Endometrium (tissue), 2 donors: ENCODE measurements around the gene ADAM33.
A peak's percentile ranks its signal among the peaks of the same experiment; 100 is the strongest.

Experiments used
- FAIRE-seq: peaks from 2 replicates; lab custom pipeline; 2012; peaks lifted over from hg19 to GRCh38; lab: Jason Lieb, UNC
- donor health status: control.
- donor health status: control.

The ADAM33 gene, protein sequence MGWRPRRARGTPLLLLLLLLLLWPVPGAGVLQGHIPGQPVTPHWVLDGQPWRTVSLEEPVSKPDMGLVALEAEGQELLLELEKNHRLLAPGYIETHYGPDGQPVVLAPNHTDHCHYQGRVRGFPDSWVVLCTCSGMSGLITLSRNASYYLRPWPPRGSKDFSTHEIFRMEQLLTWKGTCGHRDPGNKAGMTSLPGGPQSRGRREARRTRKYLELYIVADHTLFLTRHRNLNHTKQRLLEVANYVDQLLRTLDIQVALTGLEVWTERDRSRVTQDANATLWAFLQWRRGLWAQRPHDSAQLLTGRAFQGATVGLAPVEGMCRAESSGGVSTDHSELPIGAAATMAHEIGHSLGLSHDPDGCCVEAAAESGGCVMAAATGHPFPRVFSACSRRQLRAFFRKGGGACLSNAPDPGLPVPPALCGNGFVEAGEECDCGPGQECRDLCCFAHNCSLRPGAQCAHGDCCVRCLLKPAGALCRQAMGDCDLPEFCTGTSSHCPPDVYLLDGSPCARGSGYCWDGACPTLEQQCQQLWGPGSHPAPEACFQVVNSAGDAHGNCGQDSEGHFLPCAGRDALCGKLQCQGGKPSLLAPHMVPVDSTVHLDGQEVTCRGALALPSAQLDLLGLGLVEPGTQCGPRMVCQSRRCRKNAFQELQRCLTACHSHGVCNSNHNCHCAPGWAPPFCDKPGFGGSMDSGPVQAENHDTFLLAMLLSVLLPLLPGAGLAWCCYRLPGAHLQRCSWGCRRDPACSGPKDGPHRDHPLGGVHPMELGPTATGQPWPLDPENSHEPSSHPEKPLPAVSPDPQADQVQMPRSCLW

DNA sequence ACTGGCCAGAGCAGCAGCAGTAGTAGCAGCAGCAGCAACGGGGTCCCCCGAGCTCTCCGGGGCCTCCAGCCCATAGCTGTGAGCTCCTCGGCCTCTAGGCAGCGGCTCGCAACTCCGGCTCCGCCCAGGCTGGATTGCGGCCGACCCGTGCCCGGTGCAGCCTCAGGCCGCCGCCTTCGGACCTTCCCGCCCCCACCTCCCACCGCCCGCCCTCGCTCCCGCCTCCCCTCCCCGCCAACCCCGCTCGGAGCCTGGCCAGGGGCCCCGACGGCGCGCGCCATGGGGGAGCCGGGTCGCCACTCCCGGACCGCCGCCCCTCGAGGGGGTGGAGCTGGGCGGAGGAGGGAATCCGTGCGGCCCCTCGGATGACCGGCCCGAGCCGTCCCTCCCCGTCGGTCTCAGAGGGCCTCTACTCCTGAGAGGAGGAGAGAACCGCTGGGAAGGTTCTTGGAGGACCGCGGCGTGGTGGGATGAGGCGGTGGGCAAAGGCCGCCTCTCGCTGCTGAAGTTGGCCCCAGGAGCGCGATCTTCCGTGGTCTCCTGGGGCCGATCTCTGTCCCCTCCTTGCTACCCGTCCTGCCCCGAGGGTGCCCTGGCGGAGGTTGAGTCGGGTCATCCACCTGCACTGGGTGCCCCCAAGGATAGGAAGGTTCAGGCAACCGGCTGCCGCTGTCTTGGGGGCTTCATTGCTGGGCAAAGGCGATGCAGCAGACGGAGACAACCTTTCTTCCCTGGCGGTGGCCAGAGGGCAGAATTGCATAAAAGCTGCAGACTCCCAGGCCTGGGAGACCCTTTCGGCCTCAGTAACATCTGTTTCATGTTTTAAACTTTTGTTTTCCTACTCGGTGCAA is at the start of gene ADAM33:
ADAM33 (minus strand) TSS at position 80 of the 851 bp plus-strand sequence; CDS start at position 74, 6 bp downstream.
- FAIRE-seq: peak; percentile 33

DNA sequence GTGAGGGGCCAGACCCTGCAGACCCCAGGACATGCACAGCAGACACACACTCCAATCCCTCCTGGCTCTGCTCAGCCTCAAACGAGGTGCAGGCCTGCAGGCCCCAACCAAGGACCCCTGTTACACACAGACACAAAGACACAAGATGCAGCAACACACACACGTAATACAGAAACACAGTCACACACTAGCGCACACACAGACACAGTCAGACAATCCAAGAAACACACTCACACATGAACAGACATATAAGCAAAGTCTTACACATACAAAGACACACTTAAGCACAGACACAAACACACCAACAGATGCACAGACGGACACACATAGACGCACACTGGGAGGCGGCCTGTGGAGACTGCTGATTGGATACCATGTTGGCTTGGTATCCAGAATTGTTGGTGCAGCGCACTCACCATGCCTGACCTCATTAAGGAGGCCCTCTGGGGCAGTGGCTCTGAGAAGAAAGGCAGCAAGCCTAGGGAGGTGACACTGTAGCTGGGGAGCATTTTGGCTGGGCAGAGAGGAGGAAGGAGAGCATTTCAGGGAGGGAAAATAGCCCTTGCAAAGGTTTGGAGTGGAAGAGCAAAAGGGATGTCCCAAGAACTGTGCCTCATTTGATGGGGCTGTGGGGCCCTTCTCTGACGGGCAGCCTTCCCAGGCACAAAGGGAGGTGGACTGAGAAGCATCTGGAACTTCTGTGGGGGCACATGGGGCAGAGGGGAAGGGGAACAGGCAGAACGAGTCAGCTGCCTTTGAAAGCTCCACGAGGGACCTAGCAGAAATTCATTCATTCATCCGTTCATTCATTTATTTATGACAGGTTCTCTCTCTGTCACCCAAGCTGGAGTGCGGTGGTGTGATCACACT is 49.2 kb upstream of the ADAM33 start:
- FAIRE-seq: no peak

DNA sequence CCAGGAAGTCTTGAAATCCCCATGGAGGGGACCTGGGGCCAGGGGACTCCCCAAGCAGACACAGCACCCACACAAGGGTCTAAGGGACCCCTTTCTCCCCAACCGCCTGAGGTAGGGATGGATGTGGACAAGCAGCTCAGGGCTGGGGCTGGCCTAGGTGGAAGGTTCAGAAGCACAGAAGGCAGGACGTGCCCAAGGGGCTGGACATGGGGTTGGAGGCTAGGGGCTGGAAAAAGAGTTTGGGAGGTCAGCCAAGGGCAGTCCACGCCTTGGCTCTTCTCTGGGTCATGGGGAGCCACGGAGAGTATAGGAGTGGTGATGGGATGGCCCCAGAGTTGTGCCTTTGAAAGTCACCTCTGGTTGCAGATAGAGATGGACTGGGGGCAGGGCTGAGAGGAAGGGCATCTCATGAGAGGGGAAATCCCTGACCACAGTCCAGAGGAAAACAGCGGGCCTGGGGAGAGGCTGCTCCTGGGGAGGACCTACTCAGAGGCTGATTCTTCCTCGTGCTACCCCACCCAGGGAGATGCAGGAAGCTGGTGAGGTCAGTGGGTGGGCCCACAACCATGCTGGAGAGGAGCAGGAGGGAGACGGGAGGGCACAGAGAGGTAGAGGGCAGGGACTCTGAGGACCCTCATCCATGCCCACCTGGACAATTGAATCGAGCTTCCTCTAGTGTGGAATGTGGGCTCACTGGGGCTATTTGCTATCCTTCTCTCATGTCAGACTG is 48.2 kb upstream of the ADAM33 start:
- no peak for FAIRE-seq

DNA sequence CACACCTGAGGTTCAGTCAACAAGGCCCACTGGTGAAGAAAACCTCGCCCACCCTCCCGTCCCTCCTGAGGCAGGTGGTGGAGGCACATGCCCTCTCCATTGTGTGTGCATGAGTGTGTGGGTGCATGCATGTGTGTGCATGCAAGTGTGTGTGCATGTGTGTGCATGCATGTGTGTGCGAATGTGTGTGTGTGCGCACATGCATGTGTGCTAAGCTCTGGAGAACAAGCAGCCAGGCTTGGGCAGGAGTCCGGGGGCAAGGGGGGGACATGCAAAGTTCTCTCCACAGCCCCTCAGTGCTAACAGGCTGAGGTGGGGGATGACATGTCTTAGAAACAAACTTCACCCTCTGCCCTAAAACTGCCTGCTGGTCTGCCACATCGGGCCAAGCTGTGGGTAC is 47.6 kb upstream of the ADAM33 start:
- no peak for FAIRE-seq

DNA sequence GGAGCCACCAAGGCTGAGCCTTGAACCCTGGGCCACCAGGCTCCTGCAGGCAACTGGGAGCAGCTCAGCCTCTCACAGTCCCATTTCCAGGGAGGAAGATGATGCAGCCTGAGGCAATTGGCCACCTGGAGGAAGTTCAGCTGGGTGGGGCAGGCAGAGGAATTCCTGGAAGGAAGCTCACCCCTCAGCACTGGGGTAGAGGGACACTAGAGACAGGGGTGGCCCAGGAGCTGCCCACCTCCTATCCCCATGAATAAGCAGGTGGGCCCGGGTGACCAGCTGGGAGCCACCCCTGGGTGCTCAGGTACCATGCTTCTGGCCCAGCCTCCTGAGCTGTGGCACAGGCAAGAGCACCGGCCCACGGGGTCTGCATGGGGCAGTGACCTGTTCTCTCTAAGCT is 47.1 kb upstream of the ADAM33 start:
- FAIRE-seq: no peak

DNA sequence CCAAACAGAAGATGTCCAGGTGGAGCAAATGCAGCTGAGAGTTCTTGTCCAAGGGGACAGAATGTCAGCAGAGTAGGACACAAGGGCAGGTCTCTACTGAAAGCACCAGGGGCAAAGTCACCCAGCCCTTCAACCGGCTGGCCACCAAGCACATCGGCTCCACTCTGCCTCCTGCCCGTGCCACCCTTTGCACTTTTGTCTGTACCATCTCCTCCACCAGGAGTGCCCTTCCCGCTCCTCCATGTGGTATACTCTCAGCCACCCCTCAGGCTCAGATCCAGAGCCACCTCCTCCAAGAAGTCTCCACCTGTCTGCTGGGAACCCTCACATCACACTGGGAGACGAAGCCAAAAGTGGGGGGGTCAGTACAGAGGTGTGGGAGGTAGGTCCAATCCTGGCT is 46.5 kb upstream of the ADAM33 start:
- no peak for FAIRE-seq

DNA sequence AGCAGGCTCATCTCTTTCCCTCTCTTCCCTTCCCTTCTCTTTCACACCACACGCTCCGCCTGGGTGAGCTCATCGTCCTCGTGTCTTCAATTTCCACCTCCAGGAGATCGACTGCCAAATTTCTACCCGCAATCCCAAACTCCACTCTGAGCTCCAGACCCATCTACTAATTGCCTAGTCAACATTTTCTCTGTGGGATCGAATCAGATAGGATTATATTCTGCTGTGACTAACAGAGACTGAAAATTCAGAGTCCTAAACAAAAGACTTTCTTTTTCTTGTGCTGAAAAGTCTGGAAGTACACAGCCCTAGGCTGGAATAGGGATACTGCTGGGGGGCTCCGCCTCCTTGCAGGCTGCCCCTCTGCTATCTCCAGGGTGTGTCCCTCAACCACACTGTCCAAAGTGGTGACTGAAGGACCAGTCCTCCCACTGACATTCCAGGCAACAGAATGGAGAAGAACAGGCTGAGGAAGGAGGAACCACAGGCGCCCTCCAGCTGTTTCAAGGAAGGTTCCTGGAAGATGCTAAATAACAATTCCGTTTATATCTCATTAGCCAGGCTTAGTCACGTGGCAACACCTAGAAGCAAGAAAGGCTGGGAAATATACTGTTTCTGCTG is 45.7 kb upstream of the ADAM33 start:
- FAIRE-seq: no peak

DNA sequence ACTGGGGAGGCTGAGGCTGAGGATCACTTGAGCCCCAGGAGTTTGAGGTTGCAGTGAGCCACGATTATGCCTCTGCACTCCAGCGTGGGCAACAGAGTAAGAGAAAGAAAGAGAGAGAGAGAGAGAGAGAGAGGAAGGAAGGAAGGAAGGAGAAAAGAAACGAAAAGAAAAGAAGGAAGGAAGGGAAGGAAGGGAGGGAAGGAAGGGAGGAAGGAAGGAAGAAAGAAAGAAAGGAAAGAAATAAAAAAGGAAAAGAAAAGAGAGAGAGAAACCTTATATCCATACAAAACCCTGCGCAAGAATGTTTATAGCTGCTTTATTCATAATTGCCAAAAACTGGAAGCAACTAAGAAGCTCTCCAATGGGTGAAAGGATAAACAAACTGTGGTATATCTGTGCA is 42.5 kb upstream of the ADAM33 start:
- no peak for FAIRE-seq

DNA sequence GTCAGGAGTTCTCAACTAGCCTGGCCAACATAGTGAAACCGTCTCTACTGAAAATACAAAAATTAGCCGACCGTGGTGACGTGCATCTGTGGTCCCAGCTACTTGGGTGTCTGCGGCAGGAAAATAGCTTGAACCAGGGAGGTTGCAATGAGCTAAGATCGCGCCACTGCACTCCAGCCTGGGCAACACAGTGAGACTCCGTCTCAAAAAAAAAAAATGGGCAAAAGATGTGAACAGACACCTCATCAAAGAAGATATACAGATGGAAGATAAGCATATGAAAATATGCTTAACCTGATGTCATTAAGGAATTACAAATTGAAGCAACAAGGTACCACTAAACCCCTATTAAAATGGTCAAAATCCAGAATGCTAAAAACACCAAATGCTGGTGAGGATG is 41.5 kb upstream of the ADAM33 start:
- FAIRE-seq: no peak

DNA sequence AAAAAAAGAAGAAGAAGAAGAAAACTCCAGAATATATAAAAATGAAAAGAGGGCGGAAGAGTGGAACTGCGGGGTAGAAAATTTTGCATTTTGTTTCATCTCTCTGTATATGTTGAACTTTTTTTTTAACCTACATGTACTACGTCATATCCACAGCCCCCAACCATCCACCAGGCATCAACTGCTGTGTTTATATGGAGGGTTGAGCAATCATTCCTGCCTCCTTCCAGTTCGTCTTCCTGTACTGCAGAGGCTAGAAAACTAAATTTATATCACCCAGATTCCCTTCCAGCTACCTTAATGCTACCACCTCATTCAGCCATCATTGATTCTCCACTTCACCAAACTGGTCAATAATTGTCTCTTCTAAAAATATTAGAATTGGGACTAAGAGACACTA is 40.1 kb upstream of the ADAM33 start:
- FAIRE-seq: no peak

DNA sequence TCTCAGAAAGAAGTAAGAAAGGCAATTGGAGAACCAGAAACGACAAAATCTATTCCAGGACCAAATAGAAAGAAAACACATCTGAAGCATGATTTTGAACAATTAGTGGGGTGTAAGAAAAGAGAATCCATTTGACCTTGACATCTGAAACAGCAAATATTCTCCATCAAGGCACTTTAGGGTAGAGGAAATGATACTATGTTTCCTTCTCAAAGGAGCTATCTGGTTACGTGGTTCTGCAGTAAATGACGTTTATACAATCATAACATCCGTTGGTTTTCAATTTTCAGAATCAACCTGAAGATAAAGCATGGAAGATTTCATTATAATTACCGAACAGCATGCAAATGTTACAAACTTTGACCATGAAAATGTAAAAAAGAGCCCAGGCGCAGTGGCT is 38.8 kb upstream of the ADAM33 start:
- FAIRE-seq: no peak

DNA sequence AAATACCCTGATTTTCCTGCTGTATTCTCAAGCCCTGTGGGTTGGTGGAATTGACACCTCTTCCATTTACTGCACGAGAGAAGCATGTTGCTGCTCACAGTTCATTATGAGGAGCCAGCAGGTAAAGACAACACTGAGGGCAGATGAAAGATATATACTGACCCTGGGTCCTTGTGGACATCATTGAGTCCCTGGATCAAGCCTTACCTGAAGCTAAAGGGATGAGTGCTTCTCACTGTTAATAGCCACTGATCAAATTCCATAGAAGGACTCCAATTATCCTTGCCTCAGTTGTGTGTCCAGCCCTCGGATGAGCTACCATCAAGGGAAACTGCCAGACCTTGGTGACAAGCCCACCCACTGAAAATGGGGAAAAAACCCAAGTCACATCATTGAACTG is 38.3 kb upstream of the ADAM33 start:
- no peak for FAIRE-seq

DNA sequence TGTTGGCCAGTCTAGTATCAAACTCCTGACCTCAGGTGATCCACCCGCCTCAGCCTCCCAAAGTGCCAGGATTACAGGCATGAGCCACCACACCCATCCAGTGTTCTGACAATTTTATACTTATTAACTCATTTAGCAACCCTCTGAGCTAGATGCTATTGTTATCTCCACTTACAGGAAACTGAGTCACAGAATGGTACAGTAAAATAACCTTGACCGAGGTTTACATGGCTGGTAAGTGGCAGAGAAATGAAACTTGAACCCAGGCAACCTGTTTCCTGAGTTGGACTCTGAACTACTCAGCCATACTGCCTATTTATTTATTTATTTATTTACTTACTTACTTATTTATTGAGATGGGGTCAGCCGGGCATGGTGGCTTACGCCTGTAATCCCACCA is 37.2 kb upstream of the ADAM33 start:
- FAIRE-seq: no peak

DNA sequence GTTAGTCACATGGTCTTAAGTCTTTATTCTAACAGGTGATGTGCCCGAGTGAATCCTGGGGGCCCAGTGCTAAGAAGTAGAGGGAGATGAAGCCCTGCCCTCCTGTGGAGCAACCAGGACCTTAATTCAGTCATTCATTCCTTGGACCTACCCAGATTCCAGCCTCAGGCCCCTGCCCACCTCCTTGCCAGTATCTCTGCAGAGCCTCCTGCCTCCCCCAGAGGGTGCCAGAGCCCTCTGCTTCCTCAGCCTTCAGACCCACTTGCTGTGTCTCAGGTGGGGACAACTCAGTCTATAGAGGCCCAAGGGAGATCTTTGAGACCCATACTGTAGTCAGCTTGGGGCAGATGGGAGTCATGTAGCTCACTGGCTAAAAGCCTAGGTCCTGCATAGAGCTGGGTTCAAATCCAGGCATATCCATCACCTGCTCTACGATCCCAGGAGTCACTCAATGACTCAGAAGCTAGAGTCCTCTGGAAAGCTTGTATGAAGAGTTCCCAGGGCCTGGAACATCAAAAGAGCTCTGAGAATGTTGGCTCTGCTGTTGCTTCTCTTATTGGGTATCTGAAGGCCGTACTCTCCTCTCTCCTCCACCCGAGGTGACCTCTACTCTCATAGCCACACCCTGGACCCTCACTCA is 34.5 kb upstream of the ADAM33 start:
- no peak for FAIRE-seq

DNA sequence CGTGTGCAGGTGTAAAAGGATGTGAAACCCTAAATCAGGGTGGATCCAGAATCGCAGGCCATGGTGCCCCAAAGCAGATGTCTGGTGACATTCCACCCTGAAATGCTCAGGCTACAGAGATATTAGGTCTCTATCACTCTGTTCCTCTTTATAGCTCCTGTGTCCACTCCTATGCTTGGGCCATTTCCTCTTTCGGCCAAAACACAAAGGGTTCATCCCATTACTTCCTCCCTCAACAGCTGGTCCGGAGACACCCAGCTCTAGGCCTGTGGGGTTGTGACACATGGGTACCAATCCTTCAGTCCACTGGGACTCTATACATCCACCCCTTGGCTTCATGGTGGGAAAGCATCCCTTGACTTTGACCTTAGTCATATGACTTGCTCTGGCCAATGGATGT is 32.3 kb upstream of the ADAM33 start:
- FAIRE-seq: no peak

DNA sequence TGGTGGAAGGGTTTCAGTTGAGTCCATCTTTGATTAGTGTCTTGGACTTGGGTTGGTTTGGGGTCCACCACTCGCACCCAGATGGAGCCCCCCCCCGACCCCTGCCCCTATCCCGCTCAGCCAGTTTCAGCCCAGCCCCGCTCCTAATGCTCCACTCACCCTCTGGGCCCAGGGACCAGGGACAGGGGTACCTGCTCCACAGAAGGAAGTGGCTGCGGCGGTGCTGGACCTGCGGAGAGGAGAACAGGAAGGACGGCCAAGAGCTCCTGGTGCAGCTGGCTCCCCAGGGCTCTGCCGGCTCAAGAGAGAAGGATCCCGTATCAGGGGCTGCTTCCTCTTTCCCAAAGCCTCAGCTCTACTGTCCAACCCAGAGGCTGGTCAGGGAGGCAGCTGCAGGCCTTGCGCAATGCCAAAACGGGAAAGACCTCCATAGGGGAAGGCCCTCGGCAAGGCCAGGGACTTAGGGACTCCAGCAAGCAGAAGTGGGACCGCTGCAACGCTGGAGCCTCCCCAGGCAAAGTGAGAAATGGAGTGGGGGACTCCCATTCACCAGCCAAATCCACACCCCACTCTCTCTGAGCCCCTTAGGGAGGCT is 30.6 kb upstream of the ADAM33 start, which contains the start of gene SIGLEC1:
SIGLEC1 (minus strand) TSS at position 322 of the 595 bp plus-strand sequence. CDS start 5,472 bp downstream, outside the sequence.
- no peak for FAIRE-seq

DNA sequence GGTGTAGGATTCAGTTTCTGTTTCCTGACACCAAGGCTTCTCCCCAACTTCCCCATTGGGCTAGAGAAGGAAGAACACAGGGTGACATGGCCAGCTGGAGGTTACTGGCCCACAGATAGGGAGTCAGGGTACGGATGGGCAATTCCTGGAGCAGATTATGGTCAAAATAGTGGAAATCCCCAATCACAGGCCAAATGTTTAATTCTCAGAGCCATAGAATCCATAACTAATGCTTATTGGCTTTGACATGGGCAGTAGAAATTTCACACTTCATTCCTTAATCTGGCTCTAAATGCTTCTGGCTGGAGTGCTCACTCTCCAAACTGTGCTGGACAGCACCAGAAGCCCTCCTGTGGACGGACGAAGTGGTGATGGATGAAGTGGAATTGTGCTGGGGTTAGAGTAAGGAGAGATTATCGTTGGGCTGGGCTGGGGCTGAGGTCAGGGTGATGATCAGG is 29.7 kb upstream of the ADAM33 start:
- FAIRE-seq: no peak

DNA sequence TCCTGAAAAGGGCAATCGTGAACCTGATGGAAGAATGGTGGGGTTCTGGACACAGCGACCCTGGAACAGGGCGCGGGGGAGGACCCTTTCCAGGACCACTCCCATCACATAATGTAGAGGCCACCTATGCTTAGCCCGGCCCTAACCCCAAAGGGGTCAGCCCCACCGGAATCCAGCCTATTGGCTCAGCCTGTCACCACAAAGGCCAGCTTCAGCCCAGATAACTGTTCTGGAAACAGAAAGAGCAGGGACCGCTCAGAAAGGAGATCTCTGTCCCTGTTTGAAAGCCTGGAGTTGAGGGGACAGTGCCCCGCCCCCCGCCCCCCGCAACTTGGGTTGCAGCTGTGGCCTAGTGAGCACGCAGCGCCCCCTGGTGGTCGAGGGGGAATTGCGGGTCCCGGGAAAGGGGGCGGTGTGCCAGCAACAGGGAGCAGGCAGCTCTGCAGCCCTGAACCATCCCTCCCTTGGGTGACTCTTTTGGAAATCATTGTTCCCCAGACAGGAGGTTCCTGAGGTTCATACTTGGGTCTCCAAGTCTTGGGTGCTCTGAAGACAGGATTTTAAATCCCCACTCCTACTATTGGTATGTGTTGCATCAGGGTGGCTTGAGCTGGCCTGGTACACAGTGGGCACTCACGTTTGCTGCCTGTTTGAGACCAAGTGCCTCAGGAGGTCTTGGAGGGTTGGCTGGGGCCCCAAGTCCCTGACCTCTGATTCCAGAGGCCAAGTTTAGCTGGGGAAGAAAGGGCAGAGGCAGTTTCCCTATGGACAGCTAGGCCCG is 29.1 kb upstream of the ADAM33 start:
- FAIRE-seq: no peak
